K562 (cell line): ENCODE results near the gene KPNB1. TPM values are rescaled to one million over a fixed set of nuclear protein-coding genes. Genes with fewer than 3 reads are reported as not detected.

Source experiments
- CBX2 ChIP-seq: fragments of 200-600 bp; sonication (generic); IDR thresholded peaks from one replicate; pipeline ENCODE4 v1.6.1; 2012; ENCODE audit warnings: mild to moderate bottlenecking, low read length, inconsistent platforms; ENCODE audit not compliant: insufficient read depth, poor library complexity, severe bottlenecking
- CCAR2 ChIP-seq: fragments of 200-400 bp; formaldehyde crosslinking; IDR thresholded peaks from 2 replicates; pipeline ENCODE4 v1.6.1; 2017; ENCODE audit warnings: mild to moderate bottlenecking, low read depth, low read length
- CHD1 ChIP-seq: fragments of 200-600 bp; sonication (generic); IDR thresholded peaks from one replicate; pipeline ENCODE4 v1.6.1; 2012; ENCODE audit warnings: mild to moderate bottlenecking, moderate library complexity, low read length, inconsistent platforms
- GABPB2 ChIP-seq: fragments of 250-450 bp; sonication (Bioruptor Pico); conservative IDR thresholded peaks from 2 replicates; pipeline ENCODE4 v1.5.1; 2021; ENCODE audit warnings: mild to moderate bottlenecking
- GTF2B ChIP-seq: IDR thresholded peaks from 2 replicates; pipeline ENCODE4 v1.6.1; 2011; ENCODE audit not compliant: insufficient read length; ENCODE audit errors: extremely low read depth
- HMGXB4 ChIP-seq: sonication (generic); formaldehyde crosslinking; IDR thresholded peaks from 2 replicates; pipeline ENCODE4 v1.8.1; 2023; ENCODE audit warnings: mild to moderate bottlenecking, missing genetic modification reagents
- MBD1 ChIP-seq: fragments of 250-450 bp; sonication (Bioruptor Pico); IDR thresholded peaks from 2 replicates; pipeline ENCODE4 v1.8.0; 2022; ENCODE audit warnings: inconsistent platforms
- POLR2AphosphoS2 ChIP-seq: IDR thresholded peaks from 2 replicates; pipeline ENCODE4 v1.6.1; 2012; ENCODE audit warnings: low read length, improper control_type of control experiment
- PTBP1 ChIP-seq: fragments of 200-400 bp; formaldehyde crosslinking; IDR thresholded peaks from 2 replicates; pipeline ENCODE4 v1.6.1; 2017; ENCODE audit warnings: low read depth, low read length
- RBM22 ChIP-seq: fragments of 200-400 bp; formaldehyde crosslinking; IDR thresholded peaks from 2 replicates; pipeline ENCODE4 v1.6.1; 2018; ENCODE audit warnings: low read length, low read depth; ENCODE audit not compliant: poor library complexity, severe bottlenecking
- SETDB1 ChIP-seq: IDR thresholded peaks from one replicate; pipeline ENCODE4 v1.6.1; 2012; ENCODE audit warnings: low read length, control low read depth, inconsistent platforms
- SMARCB1 ChIP-seq: IDR thresholded peaks from 2 replicates; pipeline ENCODE4 v1.6.1; 2011; ENCODE audit warnings: improper control_type of control experiment, low read depth; ENCODE audit not compliant: insufficient read length
- STAT6 ChIP-seq: sonication (generic); formaldehyde crosslinking; IDR thresholded peaks from 2 replicates; pipeline ENCODE4 v1.8.1; 2023; ENCODE audit warnings: mild to moderate bottlenecking, missing genetic modification reagents
- ZNF124 ChIP-seq: sonication (generic); formaldehyde crosslinking; IDR thresholded peaks from 2 replicates; pipeline ENCODE4 v1.8.1; 2022; ENCODE audit warnings: missing genetic modification reagents
- polyA plus RNA-seq, 8 experiments: library from polyadenylated mRNA; depleted of rRNA in 4 of 8; stranded (reverse) in 5 of 8; unstranded in 3 of 8; fragments of >200 nt; fragmentation: Nextera tagmentation in 2 of 8; fragmentation: Illumina TruSeq in 1 of 8; extraction: Ambion mirVana in 2 of 8; extraction: Trizol in 1 of 8; gene quantifications; 2 replicates each; pipeline versions ENCODE4 v1.2.1 to v1.2.3, GENCODE V29; 2011 to 2014; ENCODE audit warnings: inconsistent platforms in 1 of 8, missing spikeins in 1 of 8
- total RNA-seq, 7 experiments: library from RNA; depleted of rRNA in 6 of 7; stranded (reverse); fragments of >200 nt in 6 of 7; fragmentation: Illumina TruSeq in 2 of 7; extraction: Trizol in 2 of 7; gene quantifications; 2 replicates each; pipeline versions ENCODE4 v1.2.1 to v1.2.3, GENCODE V29; 2011 to 2021; ENCODE audit warnings: low replicate concordance in 1 of 7
- TF ChIP-seq, protein P1 (sequence below): IDR thresholded peaks from 3 replicates; pipeline ENCODE4 v1.6.1; 2011; ENCODE audit warnings: borderline replicate concordance, mild to moderate bottlenecking; ENCODE audit not compliant: insufficient read length, insufficient read depth

KPNB1 gene
- total and polyA plus RNA-seq, 9 of the 15 experiments (the other 6 are each of a cell fraction or from before 2014, with no cell fraction given), result 154 to 622 (median 354) TPM

- TF ChIP-seq GABPB2 (no peak), STAT6 (CRISPR knock-in tag) (no peak), HMGXB4 (CRISPR knock-in tag) (no peak), MBD1 (CRISPR knock-in tag) (no peak), GTF2B (no peak), CBX2 (no peak), CHD1 (peak; percentile 55), SMARCB1 (no peak), SETDB1 (no peak), POLR2AphosphoS2 (peak; percentile 39; the same call in 1 of the 2 replicates), CCAR2 (no peak), ZNF124 (CRISPR knock-in tag) (no peak), PTBP1 (no peak), RBM22 (peak; percentile 16)
- TF ChIP-seq, protein P1, sequence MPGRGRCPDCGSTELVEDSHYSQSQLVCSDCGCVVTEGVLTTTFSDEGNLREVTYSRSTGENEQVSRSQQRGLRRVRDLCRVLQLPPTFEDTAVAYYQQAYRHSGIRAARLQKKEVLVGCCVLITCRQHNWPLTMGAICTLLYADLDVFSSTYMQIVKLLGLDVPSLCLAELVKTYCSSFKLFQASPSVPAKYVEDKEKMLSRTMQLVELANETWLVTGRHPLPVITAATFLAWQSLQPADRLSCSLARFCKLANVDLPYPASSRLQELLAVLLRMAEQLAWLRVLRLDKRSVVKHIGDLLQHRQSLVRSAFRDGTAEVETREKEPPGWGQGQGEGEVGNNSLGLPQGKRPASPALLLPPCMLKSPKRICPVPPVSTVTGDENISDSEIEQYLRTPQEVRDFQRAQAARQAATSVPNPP, result no peak
- TF ChIP-seq, all 486 proteins: peak for 98
These were observed 1.1 kb downstream of the KPNB1 start (continued) for GRCh38 chr17:47650525-47651522.
